DOHH2 (cell line): ENCODE measurements around the gene ZNF565.

Source experiments
- CTCF ChIP-seq: fragments of 200-600 bp; sonication (generic); IDR thresholded peaks from one replicate; pipeline ENCODE4 v1.5.1; 2014; ENCODE audit warnings: antibody characterized with exemption, mild to moderate bottlenecking, low read depth, low read length; ENCODE audit not compliant: poor library complexity, severe bottlenecking
- EZH2phosphoT487 ChIP-seq: fragments of 200-600 bp; sonication (generic); IDR thresholded peaks from 2 replicates; pipeline ENCODE4 v1.6.1; 2017; ENCODE audit warnings: borderline replicate concordance, mild to moderate bottlenecking, antibody characterized with exemption, low read length, moderate library complexity, mixed read lengths

GRCh38 chr19:36259211-36259610 is 44.7 kb upstream of the ZNF565 start:
- no peak for TF ChIP-seq CTCF
- no peak for TF ChIP-seq EZH2phosphoT487
